SKM-1 (cell line): ENCODE data around the gene HIVEP2.

Experiments used
- DNase-seq: peaks from one replicate; lab custom pipeline; 2025; ENCODE audit not compliant: unreplicated experiment; lab: John Stamatoyannopoulos, UW

The HIVEP2 gene

DNA sequence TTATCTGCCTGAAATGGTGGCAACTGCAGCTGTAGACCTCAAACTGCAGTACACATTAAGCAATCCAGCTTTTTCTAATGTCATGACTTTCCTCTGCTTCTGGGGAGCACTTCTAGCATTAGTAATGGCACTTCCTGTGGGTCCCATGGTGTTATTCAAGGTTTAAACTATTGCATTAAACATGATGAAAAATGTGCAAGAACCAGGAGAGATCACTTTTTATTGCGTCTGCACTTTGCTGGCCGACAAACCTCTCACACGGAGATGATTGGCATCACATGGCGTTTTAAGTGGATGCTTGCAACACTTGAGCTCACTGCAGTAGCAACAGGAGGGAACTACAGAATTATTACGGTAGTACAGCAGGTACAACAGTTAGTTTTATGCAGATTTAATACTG lies 148.4 kb downstream of the HIVEP2 start:
- DNase-seq: peak; percentile 51

GRCh38 chr6:142796024-142796423 lies 149.0 kb downstream of the HIVEP2 start:
- DNase-seq: no peak

DNA sequence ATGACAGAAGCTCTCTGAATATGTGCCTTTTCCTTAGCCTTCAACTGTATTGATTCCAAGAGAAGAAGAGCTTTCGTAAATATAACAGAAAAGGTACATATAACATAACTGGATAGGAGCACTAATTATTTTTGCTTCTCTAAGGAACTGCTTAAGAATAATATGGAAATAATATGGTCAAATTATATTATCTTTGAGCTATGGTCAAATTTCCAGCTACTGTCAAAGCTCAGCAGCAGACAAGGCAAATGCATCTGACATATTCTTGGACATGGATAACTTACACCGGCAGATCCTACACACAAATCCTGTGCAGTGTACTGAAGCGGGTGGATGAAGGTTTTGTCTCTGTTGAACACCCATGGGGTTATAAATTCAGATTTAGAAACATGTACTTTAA lies 150.6 kb downstream of the HIVEP2 start:
- no peak for DNase-seq

DNA sequence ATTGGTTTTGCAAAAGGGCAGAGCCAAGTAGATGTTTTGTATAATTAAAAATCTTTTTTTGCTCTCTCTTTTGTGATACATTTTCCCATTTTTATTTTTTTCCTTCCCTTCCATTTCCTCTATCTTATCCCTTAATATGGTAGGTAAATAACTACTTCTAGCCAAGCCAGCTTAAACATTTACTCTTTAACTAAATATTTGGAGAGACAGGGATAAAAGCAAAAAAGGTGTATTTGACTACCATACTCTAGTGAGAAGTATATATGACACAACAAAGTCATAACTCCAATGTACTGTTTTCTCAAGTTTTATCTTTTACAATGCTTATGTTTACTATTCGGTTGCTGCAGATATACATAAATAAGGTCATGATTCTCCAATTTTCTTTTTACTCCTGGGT lies 154.7 kb downstream of the HIVEP2 start:
- no peak for DNase-seq

- no peak for DNase-seq
These were observed 157.6 kb downstream of the HIVEP2 start for GRCh38 chr6:142787422-142787821.

DNA sequence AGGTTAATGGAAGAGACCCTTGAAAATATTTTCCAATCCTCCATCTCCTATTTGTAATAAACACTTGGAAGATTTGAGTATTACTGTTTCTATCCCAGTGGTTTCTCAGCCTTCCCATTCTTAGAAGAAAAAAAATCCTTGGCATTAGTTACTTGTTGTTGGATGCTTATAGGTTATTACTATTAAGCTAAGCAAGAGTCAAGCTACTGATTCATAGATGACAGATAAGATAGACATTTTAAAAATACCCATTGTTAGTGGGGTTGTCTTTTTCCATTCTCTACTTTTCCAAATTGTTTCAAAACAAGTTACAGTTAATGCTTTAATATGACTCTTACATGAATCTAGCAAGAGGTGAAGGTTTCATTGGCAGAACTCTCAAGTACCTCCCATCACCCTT lies 158.5 kb downstream of the HIVEP2 start:
- DNase-seq: no peak

GRCh38 chr6:142784344-142784743 lies 160.6 kb downstream of the HIVEP2 start:
- DNase-seq: peak; percentile 43

- no peak for DNase-seq
These were observed 161.5 kb downstream of the HIVEP2 start for GRCh38 chr6:142783499-142783898.

GRCh38 chr6:142781129-142781528 lies 163.8 kb downstream of the HIVEP2 start:
- no peak for DNase-seq

GRCh38 chr6:142773859-142774648 lies 170.9 kb downstream of the HIVEP2 start:
- no peak for DNase-seq

DNA sequence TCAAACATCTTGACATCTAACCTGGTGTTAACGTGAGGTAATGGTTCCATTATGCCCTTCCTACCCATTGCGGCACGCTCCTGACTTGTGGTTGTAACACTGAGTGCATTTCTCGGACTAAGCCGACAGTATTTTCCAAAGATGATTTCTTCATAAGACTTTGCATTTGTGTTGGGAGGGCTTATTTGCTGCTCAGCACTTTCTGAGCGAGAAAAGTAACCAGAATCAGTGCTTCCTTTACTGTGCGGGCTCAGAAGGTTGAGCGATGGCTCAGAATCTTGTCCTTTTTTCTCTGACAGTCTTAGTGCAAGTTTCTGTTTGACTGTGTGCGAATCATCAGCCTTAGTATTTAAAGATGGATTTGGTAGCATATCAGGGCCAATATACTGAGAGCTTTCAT lies 171.7 kb downstream of the HIVEP2 start:
- no peak for DNase-seq

- no peak for DNase-seq
These were observed 173.8 kb downstream of the HIVEP2 start for GRCh38 chr6:142771162-142771561.

DNA sequence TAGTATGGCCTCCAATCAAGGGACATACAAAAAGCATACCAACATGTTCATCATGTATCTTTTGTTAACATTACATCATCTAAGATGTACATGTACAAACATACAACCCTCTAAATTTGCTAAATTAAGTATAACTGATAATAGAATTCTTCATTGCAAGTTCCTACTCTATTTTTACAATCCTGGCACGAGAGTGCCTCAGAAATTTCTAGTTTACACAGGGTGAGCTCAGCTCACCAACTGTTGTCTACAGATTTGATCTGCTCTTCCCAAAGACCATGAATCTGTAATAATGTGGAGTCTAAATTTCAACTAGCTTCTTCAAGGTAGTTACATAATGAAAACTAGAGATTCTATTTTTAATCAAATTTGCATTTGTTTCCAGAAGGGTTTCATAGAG lies 179.7 kb downstream of the HIVEP2 start:
- no peak for DNase-seq

- DNase-seq: no peak
These were observed 180.7 kb downstream of the HIVEP2 start for GRCh38 chr6:142764311-142764710.

DNA sequence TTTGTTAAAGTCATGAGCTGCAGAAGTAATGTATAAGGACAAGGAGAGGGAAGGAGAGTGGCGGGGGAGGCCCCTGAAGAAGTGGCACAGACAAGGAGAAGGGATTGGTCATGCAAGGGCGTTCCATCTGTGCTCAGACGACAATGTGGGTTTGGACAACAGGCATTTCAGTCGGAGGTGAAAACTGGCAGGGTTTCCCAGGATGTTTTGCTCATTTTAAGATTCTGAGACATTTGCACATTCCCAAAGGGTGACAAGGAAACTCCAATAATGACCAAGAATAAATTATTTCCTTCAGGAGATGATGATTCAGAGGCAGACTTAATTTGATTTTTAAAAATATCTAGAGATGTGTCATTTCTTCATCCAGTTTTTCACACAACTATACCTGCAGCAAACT lies 181.8 kb downstream of the HIVEP2 start:
- no peak for DNase-seq

- DNase-seq: no peak
These were observed 183.2 kb downstream of the HIVEP2 start for GRCh38 chr6:142761756-142762155.

DNA sequence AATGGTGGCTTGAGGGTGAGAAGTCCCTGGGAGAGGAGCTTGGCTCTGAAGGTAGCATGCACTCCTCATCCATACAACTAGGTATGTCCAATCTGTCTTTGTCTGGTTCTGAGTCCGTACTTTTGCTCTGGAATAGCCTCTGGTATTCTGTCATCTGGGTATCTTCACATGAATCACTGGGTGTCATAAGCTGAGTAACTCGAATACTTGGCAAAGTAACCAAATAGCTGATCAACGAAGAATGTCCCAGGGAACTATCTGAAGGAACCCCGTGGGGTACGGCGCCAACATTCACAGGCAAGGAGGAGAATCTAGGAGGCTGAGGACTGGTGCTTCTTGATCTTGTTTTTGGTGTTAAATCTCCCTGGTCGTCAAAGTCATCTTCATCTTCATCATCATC lies 184.8 kb downstream of the HIVEP2 start:
- no peak for DNase-seq

DNA sequence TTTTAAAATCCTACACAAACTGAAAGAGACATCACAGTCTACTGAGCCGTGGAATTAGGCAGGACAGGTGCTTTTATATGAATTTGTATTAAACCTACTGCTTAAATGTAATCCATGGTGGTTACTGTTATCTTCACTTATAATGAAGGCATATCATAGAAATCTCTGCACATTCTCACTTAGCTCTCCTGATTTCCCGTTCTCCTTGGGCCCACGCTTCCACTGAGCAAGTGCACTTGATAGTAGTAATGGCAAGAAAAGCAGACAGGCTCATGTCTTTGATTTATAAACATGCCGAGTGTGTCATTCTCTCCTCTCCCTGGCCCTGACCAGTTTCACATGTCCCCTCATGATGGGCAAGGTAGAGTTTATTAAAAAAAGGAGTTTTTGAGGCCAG lies 186.3 kb downstream of the HIVEP2 start:
- no peak for DNase-seq

DNA sequence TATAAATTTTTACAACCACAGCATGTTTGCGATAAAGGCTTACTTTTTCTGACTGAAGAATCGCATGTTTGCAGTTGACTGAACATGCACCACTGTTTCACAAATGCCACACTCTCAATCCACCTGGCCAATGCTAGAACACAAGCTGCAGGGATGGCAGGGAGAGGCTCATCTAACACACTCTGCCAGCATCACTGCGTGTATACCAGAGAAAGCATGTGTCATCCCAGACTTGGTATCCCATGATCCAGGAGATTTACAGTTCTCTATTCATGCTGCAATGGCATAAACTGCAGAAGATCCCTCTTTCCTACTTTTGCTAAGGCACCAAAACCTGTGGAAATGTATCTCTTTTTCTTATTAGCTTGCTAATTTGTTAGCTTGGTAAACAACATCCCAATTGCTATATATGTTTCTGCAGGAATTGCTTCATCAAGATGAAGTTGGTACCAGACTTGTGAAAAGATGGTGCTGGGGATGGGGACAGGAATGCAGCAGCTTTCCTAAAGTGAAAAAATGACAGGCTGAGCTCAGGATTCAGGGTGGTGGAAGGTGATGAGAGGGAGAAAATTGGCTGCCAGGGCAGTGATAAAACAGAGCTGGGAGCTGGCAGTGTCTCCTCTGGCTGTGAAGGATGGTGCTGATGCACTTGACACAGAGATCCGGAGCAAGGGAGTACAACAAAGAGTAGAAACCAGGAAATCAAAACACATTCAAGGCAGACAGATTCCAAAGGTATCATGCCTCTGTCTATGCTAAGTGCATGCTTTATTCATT lies 186.9 kb downstream of the HIVEP2 start:
- no peak for DNase-seq

DNA sequence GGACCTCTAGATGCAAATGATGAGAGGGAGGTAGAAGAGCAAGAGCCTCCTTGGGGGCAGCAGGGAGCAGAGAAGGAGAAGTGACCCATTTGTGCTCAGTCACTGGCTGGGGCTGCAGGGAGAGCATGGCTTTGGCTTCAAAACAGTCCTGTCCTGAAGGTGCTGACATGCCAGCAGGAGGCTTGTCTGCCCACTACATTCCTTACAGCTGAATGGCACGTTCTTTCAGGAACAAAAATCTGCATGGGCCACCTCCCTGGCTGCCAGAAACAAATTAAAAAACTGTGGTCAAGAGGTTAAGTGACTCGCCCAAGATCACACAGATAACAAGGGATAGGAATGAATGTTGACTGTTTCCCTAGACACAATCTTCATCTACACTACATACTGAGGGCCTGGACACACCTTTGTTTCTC lies 188.8 kb downstream of the HIVEP2 start:
- no peak for DNase-seq

- no peak for DNase-seq
These were observed 191.8 kb downstream of the HIVEP2 start for GRCh38 chr6:142753196-142753595.

GRCh38 chr6:142752348-142752747 lies 192.6 kb downstream of the HIVEP2 start:
- no peak for DNase-seq
